Measurements from ENCODE around the gene CD6. TPM values are rescaled to one million over a fixed set of nuclear protein-coding genes. Genes with fewer than 3 reads are reported as not detected.

CD6 gene
- total and polyA plus RNA-seq, 10 of the 15 experiments (the other 5 are each of a cell fraction or from before 2014, with no cell fraction given): 0.37 to 17.6 (median 6.2) TPM

DNA sequence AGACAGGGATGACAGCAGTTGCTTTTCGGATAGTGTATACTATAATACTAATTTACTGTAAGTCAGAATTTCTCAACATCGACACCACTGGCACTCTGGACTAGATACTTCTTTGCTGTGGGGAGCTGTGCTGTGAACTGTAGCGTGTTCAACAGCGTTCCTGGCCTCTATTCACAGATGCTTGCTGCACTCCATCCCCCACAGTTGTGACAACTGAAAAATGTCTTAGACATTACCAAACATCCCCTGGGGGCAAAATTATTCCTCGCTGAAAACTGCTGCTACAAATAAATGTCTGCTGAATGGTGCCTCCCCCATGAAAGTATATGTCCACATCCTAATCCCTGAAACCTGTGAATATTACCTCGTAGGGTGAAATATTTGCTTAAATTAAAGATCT is 12.0 kb upstream of the CD6 start (continued):
- TF ChIP-seq, protein P1, sequence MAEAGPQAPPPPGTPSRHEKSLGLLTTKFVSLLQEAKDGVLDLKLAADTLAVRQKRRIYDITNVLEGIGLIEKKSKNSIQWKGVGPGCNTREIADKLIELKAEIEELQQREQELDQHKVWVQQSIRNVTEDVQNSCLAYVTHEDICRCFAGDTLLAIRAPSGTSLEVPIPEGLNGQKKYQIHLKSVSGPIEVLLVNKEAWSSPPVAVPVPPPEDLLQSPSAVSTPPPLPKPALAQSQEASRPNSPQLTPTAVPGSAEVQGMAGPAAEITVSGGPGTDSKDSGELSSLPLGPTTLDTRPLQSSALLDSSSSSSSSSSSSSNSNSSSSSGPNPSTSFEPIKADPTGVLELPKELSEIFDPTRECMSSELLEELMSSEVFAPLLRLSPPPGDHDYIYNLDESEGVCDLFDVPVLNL (IDR thresholded peaks at IDR 0.05; ENCODE audit: low read depth, low read length): no peak

- H3K4me3 ChIP-seq: no peak overlapping the region
- RAD21 ChIA-PET (ENCODE audit: unreplicated experiment): no interaction called here
- intact Hi-C loops (cut with micrococcal nuclease; ENCODE audit: unreplicated experiment): no loop called here
- no peaks in the 10 kb centered on the region for H3K36me3 ChIP-seq (ENCODE audit: control insufficient read depth in 2 of 2, insufficient read depth in 2 of 2, low read length in 1 of 2)
- DNase-seq (ENCODE audit: low read depth, low spot score) (no peak), FAIRE-seq (no peak), ATAC-seq (no peak)
- H3K9ac ChIP-seq (ENCODE audit: control insufficient read depth, insufficient read depth, low read length): no peak overlapping the region
- H3K79me2 ChIP-seq (ENCODE audit: control insufficient read depth, insufficient read depth, low read length): no peaks in the 10 kb centered on the region
- no peaks in the 10 kb centered on the region for H4K20me1 ChIP-seq (ENCODE audit: control insufficient read depth, insufficient read depth)
- no peak overlapping the region for H3K4me2 ChIP-seq (ENCODE audit: control insufficient read depth, insufficient read depth)
- WGBS (ENCODE audit: insufficient coverage, insufficient replicate concordance, low lambda C conversion rate, missing lambda C conversion rate): 68% methylated on average over 7 of the region's 7 CpGs
- CTCF ChIA-PET: interaction anchor here (0.9 kb wide), 2 partner anchors 46 to 124 kb away, joined by 3 read pairs; no protein-coding TSS in a partner anchor
- TF ChIP-seq, protein P2, sequence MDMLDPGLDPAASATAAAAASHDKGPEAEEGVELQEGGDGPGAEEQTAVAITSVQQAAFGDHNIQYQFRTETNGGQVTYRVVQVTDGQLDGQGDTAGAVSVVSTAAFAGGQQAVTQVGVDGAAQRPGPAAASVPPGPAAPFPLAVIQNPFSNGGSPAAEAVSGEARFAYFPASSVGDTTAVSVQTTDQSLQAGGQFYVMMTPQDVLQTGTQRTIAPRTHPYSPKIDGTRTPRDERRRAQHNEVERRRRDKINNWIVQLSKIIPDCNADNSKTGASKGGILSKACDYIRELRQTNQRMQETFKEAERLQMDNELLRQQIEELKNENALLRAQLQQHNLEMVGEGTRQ (IDR thresholded peaks at IDR 0.05; ENCODE audit: borderline replicate concordance, low read depth, low read length): no peak
- TF ChIP-seq, protein P3, sequence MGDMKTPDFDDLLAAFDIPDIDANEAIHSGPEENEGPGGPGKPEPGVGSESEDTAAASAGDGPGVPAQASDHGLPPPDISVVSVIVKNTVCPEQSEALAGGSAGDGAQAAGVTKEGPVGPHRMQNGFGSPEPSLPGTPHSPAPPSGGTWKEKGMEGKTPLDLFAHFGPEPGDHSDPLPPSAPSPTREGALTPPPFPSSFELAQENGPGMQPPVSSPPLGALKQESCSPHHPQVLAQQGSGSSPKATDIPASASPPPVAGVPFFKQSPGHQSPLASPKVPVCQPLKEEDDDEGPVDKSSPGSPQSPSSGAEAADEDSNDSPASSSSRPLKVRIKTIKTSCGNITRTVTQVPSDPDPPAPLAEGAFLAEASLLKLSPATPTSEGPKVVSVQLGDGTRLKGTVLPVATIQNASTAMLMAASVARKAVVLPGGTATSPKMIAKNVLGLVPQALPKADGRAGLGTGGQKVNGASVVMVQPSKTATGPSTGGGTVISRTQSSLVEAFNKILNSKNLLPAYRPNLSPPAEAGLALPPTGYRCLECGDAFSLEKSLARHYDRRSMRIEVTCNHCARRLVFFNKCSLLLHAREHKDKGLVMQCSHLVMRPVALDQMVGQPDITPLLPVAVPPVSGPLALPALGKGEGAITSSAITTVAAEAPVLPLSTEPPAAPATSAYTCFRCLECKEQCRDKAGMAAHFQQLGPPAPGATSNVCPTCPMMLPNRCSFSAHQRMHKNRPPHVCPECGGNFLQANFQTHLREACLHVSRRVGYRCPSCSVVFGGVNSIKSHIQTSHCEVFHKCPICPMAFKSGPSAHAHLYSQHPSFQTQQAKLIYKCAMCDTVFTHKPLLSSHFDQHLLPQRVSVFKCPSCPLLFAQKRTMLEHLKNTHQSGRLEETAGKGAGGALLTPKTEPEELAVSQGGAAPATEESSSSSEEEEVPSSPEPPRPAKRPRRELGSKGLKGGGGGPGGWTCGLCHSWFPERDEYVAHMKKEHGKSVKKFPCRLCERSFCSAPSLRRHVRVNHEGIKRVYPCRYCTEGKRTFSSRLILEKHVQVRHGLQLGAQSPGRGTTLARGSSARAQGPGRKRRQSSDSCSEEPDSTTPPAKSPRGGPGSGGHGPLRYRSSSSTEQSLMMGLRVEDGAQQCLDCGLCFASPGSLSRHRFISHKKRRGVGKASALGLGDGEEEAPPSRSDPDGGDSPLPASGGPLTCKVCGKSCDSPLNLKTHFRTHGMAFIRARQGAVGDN (IDR thresholded peaks at IDR 0.05): no peak
- no peak for TF ChIP-seq ATF3 (IDR thresholded peaks at IDR 0.05; ENCODE audit: borderline replicate concordance, extremely low read depth, low read depth, low read length)
- TF ChIP-seq, protein P4, sequence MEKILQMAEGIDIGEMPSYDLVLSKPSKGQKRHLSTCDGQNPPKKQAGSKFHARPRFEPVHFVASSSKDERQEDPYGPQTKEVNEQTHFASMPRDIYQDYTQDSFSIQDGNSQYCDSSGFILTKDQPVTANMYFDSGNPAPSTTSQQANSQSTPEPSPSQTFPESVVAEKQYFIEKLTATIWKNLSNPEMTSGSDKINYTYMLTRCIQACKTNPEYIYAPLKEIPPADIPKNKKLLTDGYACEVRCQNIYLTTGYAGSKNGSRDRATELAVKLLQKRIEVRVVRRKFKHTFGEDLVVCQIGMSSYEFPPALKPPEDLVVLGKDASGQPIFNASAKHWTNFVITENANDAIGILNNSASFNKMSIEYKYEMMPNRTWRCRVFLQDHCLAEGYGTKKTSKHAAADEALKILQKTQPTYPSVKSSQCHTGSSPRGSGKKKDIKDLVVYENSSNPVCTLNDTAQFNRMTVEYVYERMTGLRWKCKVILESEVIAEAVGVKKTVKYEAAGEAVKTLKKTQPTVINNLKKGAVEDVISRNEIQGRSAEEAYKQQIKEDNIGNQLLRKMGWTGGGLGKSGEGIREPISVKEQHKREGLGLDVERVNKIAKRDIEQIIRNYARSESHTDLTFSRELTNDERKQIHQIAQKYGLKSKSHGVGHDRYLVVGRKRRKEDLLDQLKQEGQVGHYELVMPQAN (conservative IDR thresholded peaks at IDR 0.05): no peak
- TF ChIP-seq KAT2A (conservative IDR thresholded peaks at IDR 0.05; ENCODE audit: control insufficient read depth, low read depth, low read length): no peak
- SMC1A ChIA-PET (ENCODE audit: uncharacterized antibody, unreplicated experiment): interaction anchor here (0.9 kb wide), 1 partner anchor 8 kb away, joined by 3 read pairs; no protein-coding TSS in a partner anchor
- in situ Hi-C loops (cut with MboI): no loop called here
- no TSS peak for BruUV-seq (replicated peaks)
- no peak overlapping the region for H2AFZ ChIP-seq (ENCODE audit: control insufficient read depth, low read depth, low read length)
- peaks cover 8% of the 10 kb centered on the region for H3K4me1 ChIP-seq (ENCODE audit: control insufficient read depth, insufficient read depth, low read length)
- no peaks in the 10 kb centered on the region for H3K27me3 ChIP-seq (replicated peaks in 1 of 2; ENCODE audit: control insufficient read depth in 2 of 2, insufficient read depth in 2 of 2, low read length in 1 of 2)
- POLR2A ChIA-PET: no interaction called here
- H3K9me3 ChIP-seq (replicated peaks; ENCODE audit: control insufficient read depth, insufficient read depth, low read length): no peaks in the 10 kb centered on the region; the same call in 2 of the 3 replicates
- no peak overlapping the region for H3K27ac ChIP-seq (ENCODE audit: control insufficient read depth, insufficient read depth)
These were observed 11.1 kb upstream of the CD6 start for GRCh38 chr11:60960405-60960804.
